Measurements from ENCODE around the gene KATNAL1. TPM values are rescaled to one million over a fixed set of nuclear protein-coding genes. Genes with fewer than 3 reads are reported as not detected.

The KATNAL1 gene
- polyA plus RNA-seq, 3 donors: 0.49 to 1.2 (median 1.0) TPM

- no peak overlapping the region for H3K4me2 ChIP-seq (replicated peaks; ENCODE audit: extremely low read depth, low read length, poor library complexity, severe bottlenecking)
- Mint-ChIP-seq H3K4me1 (peaks cover 3% of the 10 kb centered on the region), H3K27me3 (ENCODE audit: low read depth in 3 of 3) (peaks cover 1 to 4% (median 4%) of the 10 kb centered on the region in 3 donors), H3K9me3 (peaks cover 0 to 2% (median 0%) of the 10 kb centered on the region in 7 donors), H3K27ac (no peak overlapping the region), H3K36me3 (no peaks in the 10 kb centered on the region), H3K4me3 (no peak overlapping the region)
- H3K9ac ChIP-seq (ENCODE audit: insufficient read depth, low read length, poor library complexity, severe bottlenecking): no peak overlapping the region
- no peaks in the 10 kb centered on the region for H3K9me3 ChIP-seq (replicated peaks in 1 of 2; ENCODE audit: control insufficient read depth in 1 of 2, insufficient read depth in 1 of 2, low read length in 2 of 2)
- no peak overlapping the region for H2AFZ ChIP-seq (ENCODE audit: insufficient read depth, low read depth, low read length, poor library complexity, severe bottlenecking)
- H3K4me1 ChIP-seq (ENCODE audit: control insufficient read depth in 1 of 2, insufficient read depth in 2 of 2, low read length in 2 of 2): no peaks in the 10 kb centered on the region
- no peak for DNase-seq
- H3K79me2 ChIP-seq (ENCODE audit: insufficient read depth, low read length): no peaks in the 10 kb centered on the region
- intact Hi-C loops (cut with micrococcal nuclease): no loop called here
- no peaks in the 10 kb centered on the region for H4K20me1 ChIP-seq (ENCODE audit: insufficient read depth, low read length)
- 100% methylated on average over 1 of the region's 2 CpGs for WGBS (ENCODE audit: insufficient coverage)
- no peaks in the 10 kb centered on the region for H3K36me3 ChIP-seq (replicated peaks in 1 of 2; ENCODE audit: control insufficient read depth in 1 of 2, insufficient read depth in 2 of 2, low read length in 2 of 2)
- no peaks in the 10 kb centered on the region for H3K27me3 ChIP-seq (ENCODE audit: control insufficient read depth in 2 of 2, insufficient read depth in 2 of 2, low read length in 2 of 2)
- H3K4me3 ChIP-seq (replicated peaks in 1 of 3; ENCODE audit: low read depth in 2 of 3, low read length in 3 of 3): no peak overlapping the region
- no peak for TF ChIP-seq CTCF (IDR thresholded peaks at IDR 0.05)
- H3K27ac ChIP-seq (ENCODE audit: low read depth in 1 of 2, low read length in 2 of 2): no peak overlapping the region
Observed at GRCh38 chr13:30329009-30329585, 21.7 kb upstream of the KATNAL1 start.

GRCh38 chr13:30325668-30326067 lies 18.3 kb upstream of the KATNAL1 start:
- no peak overlapping the region for H3K4me3 Mint-ChIP-seq
- Histone ChIP-seq H3K79me2 (ENCODE audit: insufficient read depth, low read length) (no peaks in the 10 kb centered on the region), H3K4me3 (replicated peaks in 1 of 3; ENCODE audit: low read depth in 2 of 3, low read length in 3 of 3) (no peak overlapping the region), H2AFZ (ENCODE audit: insufficient read depth, low read depth, low read length, poor library complexity, severe bottlenecking) (no peak overlapping the region), H3K9me3 (replicated peaks in 1 of 2; ENCODE audit: control insufficient read depth in 1 of 2, insufficient read depth in 1 of 2, low read length in 2 of 2) (no peaks in the 10 kb centered on the region), H3K4me2 (replicated peaks; ENCODE audit: extremely low read depth, low read length, poor library complexity, severe bottlenecking) (no peak overlapping the region), H3K27me3 (ENCODE audit: control insufficient read depth in 2 of 2, insufficient read depth in 2 of 2, low read length in 2 of 2) (no peaks in the 10 kb centered on the region), H3K9ac (ENCODE audit: insufficient read depth, low read length, poor library complexity, severe bottlenecking) (no peak overlapping the region), H3K4me1 (ENCODE audit: control insufficient read depth in 1 of 2, insufficient read depth in 2 of 2, low read length in 2 of 2) (peaks cover 0 to 3% of the 10 kb centered on the region in 2 donors), H3K27ac (ENCODE audit: low read depth in 1 of 2, low read length in 2 of 2) (no peak overlapping the region), H3K36me3 (replicated peaks in 1 of 2; ENCODE audit: control insufficient read depth in 1 of 2, insufficient read depth in 2 of 2, low read length in 2 of 2) (no peaks in the 10 kb centered on the region), H4K20me1 (ENCODE audit: insufficient read depth, low read length) (no peaks in the 10 kb centered on the region)
- no peaks in the 10 kb centered on the region for H3K36me3 Mint-ChIP-seq
- no peak for TF ChIP-seq CTCF (IDR thresholded peaks at IDR 0.05)
- DNase-seq: no peak
- no peak overlapping the region for H3K27ac Mint-ChIP-seq
- intact Hi-C loops (cut with micrococcal nuclease): no loop called here
- H3K4me1 Mint-ChIP-seq: peaks cover 6% of the 10 kb centered on the region
- WGBS (ENCODE audit: insufficient coverage): 93% methylated on average over 2 of the region's 4 CpGs
- peaks cover 3 to 4% (median 4%) of the 10 kb centered on the region in 3 donors for H3K27me3 Mint-ChIP-seq (ENCODE audit: low read depth in 3 of 3)
- H3K9me3 Mint-ChIP-seq: peaks cover 0 to 2% (median 0%) of the 10 kb centered on the region in 7 donors

Data from CD14-positive monocyte (primary cell).